ENCODE data around the gene RIMS3.

The RIMS3 gene

GRCh38 chr1:40653851-40654537 lies 11.5 kb downstream of the RIMS3 start:
- no peak for DNase-seq (ENCODE audit: low read depth, low spot score)

DNA sequence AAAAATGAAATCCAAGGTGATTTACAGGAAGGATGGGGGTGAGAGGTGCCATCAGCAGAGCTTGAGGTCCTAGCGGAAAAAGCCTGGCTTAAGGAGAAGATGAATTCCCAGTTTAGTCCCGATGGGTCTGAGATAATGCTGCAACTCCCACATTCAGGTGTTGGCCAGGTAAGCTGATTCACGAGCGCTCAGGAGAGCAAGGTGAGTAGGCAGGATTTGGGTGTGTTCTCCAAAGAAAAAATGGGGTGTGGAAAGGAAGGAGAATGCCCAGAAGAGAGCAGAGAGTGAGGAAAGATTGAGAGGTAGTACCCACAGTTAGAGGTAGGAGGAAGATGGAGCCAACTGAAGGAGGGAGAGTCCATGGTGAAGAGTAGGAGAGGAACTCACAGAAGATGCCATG lies 12.5 kb downstream of the RIMS3 start:
- no peak for DNase-seq (ENCODE audit: low read depth, low spot score)

GRCh38 chr1:40652468-40652867 lies 13.0 kb downstream of the RIMS3 start:
- no peak for DNase-seq (ENCODE audit: low read depth, low spot score)

- no peak for DNase-seq (ENCODE audit: low read depth, low spot score)
Observed at GRCh38 chr1:40651138-40651857, 14.2 kb downstream of the RIMS3 start.

- no peak for DNase-seq (ENCODE audit: low read depth, low spot score)
Observed at GRCh38 chr1:40650075-40650474, 15.4 kb downstream of the RIMS3 start.

DNA sequence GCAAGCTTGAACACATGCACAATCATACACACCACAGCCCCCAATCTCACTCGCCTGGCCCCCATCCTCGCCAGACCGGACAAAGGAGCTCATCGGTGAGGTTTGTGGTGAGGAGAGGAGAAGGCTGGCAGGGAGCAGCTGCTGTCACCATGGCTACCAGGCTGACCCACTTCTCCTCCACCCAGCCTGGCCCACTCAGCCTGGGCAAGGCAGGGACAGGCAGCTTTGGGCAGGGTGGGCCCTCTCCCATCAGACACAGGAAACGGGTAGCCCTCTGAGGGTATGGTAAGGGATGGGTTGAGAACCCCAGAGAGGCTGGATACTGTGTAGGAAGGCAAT lies 15.9 kb downstream of the RIMS3 start:
- DNase-seq (ENCODE audit: low read depth, low spot score), result no peak

GRCh38 chr1:40648928-40649591 lies 16.4 kb downstream of the RIMS3 start:
- no peak for DNase-seq (ENCODE audit: low read depth, low spot score)

DNA sequence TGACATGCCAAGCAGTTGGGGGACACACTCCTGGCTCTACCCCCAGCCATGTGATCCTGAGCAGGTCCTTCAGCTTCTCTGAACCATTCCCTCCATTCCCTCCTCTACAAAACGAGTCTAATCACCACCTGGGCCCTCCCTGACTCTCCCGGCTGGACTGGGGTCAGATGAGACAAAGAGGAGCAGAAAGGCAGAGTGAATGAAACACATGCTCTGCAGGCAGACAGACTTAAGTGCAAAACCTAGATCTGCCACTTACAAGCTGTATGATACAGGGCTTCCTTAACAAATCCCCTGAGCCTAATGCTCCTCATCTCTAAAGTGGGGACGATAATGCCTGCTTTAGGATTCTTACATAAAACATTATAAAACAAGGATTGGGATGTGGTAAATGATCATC lies 17.3 kb downstream of the RIMS3 start:
- no peak for DNase-seq (ENCODE audit: low read depth, low spot score)

GRCh38 chr1:40646315-40646714 lies 19.2 kb downstream of the RIMS3 start:
- no peak for DNase-seq (ENCODE audit: low read depth, low spot score)

DNA sequence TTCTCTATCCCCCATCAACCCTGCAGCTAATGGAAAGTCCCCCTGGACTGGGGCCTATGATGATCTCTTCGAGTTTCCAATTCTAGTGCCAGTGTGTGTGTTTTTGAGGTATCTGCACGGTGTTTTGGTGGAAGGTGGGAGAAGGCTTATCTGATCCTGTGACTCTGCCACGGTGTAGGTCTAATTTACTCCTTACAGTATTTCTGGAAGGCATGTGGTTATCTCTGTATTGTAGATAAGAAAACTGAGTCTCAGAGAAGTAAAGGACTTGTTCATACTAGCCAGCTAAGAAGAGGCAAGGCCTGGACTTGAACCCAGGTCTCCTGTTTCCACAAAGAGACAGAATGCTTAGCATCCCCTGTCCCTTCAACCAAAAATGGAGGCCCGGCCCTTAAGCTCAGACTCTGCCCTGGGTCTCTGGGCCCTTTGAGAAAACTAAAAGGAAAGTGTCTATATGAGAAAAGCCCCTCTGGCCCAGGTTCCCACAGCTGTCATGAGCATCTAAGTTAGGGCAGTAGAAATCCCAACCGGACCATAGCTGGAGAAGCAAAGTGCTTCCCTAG lies 20.3 kb downstream of the RIMS3 start:
- DNase-seq (ENCODE audit: low read depth, low spot score), result no peak

DNA sequence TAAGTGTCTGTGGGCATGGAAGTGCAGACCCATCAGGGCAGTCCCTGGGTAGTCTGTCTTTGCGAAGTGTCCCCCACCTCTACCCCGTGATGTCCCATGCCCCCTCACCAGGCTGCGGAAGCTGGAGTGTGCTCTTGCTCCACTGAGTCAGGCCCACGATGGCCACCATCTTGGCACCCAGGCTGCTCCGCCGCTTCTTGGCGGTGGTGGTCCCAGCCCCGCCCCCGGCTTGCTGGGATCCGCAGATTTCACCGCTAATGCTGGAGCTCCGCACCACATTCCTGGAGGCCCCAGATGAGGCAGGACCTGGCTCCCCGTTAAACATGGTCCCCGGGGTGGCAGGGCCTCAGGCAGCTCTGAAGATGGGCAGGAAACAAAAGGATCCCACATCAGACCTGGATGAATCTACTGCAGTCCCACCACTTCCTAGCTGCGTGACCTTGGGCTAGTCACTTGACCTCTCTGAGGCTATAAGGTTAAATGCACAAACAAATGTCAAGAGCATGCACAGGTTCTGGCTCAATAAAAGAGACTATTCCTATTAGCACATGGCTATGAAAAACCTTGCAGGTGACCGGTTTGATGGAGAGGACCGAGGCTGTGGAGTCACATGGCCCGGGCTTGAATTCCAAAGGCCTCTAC lies 23.8 kb downstream of the RIMS3 start:
- DNase-seq (ENCODE audit: low read depth, low spot score), result no peak

DNA sequence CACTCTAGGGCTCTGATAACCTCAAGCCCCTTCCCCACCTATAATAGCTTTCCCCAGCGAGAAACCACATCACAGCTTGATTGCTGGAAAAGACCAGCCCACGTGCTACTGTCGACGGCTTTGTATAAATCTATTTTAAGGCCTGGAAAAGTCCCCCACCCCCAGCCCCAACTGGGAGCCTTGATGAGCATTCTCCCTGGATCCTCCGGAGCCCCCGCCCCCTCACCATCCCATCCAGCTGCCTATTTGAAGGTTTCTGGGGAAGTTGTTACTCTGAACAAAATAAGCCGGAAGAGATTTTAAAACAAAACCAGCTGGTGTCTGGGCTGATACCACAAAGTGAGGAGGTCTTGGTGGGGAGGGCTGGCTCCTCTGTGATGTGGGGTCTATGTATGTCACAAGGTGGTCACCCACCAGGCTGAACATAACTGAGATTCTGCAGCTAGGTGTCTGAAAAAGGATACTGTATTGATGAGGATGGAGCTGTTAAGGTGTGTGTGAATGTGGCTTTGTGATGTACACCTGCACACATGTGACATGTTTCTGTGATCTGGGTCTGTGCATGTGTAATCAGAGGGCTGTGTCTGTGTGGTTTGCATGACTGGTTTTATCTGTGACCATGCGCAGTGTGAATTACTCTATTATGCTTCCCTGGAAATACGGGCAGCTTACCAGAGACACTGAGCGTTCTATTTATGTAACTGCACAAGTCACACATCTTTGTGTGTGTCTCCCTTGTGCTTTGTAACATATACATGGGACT lies 25.0 kb downstream of the RIMS3 start:
- DNase-seq (ENCODE audit: low read depth, low spot score), result no peak

- DNase-seq (ENCODE audit: low read depth, low spot score), result no peak
Observed at GRCh38 chr1:40638097-40639036, 27.1 kb downstream of the RIMS3 start.

- no peak for DNase-seq (ENCODE audit: low read depth, low spot score)
Observed at GRCh38 chr1:40637470-40638007, 27.9 kb downstream of the RIMS3 start.

- DNase-seq (ENCODE audit: low read depth, low spot score), result no peak
Observed at GRCh38 chr1:40636777-40637176, 28.7 kb downstream of the RIMS3 start.

GRCh38 chr1:40635763-40636500 lies 29.6 kb downstream of the RIMS3 start:
- DNase-seq (ENCODE audit: low read depth, low spot score), result no peak

DNA sequence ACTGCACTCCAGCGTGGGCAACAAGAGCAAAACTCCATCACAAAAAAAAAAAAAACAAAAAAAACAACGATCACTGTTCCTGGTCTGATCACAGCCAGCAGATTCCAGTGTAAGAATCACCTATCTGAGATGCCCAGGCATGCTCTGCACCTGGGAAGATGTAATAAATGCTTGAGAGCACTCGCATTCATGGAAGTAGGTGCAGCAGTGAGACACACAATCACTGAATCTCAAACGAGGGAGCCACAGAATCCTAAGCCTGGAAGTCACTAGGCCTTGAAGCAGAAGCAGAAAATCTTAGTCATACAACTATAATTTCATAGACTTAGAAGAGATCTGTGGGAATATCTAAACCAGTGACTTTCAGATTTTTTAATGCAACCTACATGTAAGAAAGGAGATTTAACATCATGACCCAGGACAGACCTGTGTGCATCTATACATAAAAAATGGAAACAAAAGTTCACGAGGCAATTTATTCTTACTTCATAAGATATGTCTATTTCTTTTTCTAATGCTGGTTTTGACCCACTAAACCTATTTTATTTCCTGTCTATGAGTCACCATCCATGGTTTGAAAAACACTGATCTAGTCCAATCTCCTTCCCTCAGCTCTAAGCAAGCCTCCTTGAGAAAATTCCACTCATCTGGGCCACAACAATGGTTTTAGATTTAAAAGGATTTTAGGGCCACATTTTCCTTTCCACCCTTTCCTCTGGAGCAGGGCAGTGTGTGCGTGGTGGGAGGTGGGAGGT lies 30.4 kb downstream of the RIMS3 start:
- no peak for DNase-seq (ENCODE audit: low read depth, low spot score)

GRCh38 chr1:40633931-40634376 lies 31.5 kb downstream of the RIMS3 start:
- no peak for DNase-seq (ENCODE audit: low read depth, low spot score)
